ENCODE measurements around the gene SLC40A1. TPM values are rescaled to one million over a fixed set of nuclear protein-coding genes. Genes with fewer than 3 reads are reported as not detected.

Gene SLC40A1
- total and polyA plus RNA-seq, 7 donors = 34.9 to 280 (median 52.1) TPM

DNA sequence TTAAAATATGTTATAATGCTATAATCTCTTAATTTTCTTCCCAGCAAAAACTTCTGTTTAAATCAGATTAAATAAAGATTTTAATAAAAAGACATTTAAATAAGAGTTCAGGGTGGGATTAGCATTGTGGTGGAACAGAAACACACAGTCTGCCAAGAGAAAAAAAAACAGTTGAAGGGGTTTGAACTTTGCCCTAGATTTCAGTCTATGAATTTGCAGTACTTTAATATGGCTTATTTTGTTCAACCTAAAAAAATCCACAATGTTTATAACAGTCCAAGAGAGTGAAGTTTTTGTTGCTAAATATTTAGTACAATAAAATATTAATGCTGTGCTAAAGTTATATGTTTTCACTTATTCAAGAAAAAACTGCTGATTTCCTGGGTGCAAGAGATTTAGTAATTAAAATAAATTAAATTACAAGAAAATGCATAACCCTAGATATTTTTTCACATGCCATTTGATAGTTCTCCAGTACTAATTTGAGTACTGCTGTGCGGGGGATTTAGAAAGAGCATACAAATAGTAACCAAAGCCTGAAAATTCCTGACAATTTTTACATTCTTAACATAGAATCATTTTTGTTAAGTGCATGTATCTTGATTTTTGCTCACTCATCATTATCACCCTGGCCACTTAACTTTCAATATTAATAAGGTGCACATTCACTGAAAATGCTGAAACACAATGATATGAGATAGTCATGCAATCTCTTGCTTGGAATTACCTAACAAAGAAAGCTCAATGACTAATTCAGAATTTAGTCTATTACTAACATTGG is 52.6 kb downstream of the SLC40A1 start:
- intact Hi-C loops (cut with DNase I) = no loop called here
- TF ChIP-seq, protein P1, sequence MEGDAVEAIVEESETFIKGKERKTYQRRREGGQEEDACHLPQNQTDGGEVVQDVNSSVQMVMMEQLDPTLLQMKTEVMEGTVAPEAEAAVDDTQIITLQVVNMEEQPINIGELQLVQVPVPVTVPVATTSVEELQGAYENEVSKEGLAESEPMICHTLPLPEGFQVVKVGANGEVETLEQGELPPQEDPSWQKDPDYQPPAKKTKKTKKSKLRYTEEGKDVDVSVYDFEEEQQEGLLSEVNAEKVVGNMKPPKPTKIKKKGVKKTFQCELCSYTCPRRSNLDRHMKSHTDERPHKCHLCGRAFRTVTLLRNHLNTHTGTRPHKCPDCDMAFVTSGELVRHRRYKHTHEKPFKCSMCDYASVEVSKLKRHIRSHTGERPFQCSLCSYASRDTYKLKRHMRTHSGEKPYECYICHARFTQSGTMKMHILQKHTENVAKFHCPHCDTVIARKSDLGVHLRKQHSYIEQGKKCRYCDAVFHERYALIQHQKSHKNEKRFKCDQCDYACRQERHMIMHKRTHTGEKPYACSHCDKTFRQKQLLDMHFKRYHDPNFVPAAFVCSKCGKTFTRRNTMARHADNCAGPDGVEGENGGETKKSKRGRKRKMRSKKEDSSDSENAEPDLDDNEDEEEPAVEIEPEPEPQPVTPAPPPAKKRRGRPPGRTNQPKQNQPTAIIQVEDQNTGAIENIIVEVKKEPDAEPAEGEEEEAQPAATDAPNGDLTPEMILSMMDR (IDR thresholded peaks at IDR 0.05) = no peak
- TF ChIP-seq POLR2A (IDR thresholded peaks at IDR 0.05) = no peak
- TF ChIP-seq POLR2AphosphoS5 (IDR thresholded peaks at IDR 0.05) = no peak
- no peak for TF ChIP-seq EP300 (IDR thresholded peaks at IDR 0.05)
- H3K27ac ChIP-seq = no peak overlapping the region

GRCh38 chr2:189527041-189527750 is 53.4 kb downstream of the SLC40A1 start:
- no peaks in the 10 kb centered on the region for H3K27me3 ChIP-seq
- WGBS, 2 donors = 68 to 78% methylated on average over 13 of the region's 13 CpGs
- peaks cover 0 to 11% (median 0%) of the 10 kb centered on the region in 4 donors for H3K4me1 ChIP-seq
- no peak for TF ChIP-seq POLR2A (IDR thresholded peaks at IDR 0.05)
- no peak for TF ChIP-seq POLR2AphosphoS5 (IDR thresholded peaks at IDR 0.05)
- TF ChIP-seq EP300 (IDR thresholded peaks at IDR 0.05) = no peak
- TF ChIP-seq, protein P1 (IDR thresholded peaks at IDR 0.05) = no peak
- no peaks in the 10 kb centered on the region for H3K9me3 ChIP-seq
- no peak overlapping the region for H3K27ac ChIP-seq
- no peaks in the 10 kb centered on the region for H3K36me3 ChIP-seq
- H3K4me3 ChIP-seq = no peak overlapping the region
- intact Hi-C loops (cut with DNase I) = no loop called here
- no peak for DNase-seq

More for the DNA sequence above, 52.6 kb downstream of the SLC40A1 start:
- WGBS, 2 donors = 77 to 94% methylated on average over 1 of the region's 1 CpG
- no peaks in the 10 kb centered on the region for H3K9me3 ChIP-seq
- no peaks in the 10 kb centered on the region for H3K27me3 ChIP-seq
- H3K36me3 ChIP-seq = no peaks in the 10 kb centered on the region
- DNase-seq = no peak
- peaks cover 0 to 4% (median 0%) of the 10 kb centered on the region in 4 donors for H3K4me1 ChIP-seq
- no peak overlapping the region for H3K4me3 ChIP-seq

- no peak overlapping the region for H3K4me3 ChIP-seq
- peaks cover 0 to 15% (median 0%) of the 10 kb centered on the region in 4 donors for H3K4me1 ChIP-seq
- no peak for DNase-seq
- TF ChIP-seq EP300 (IDR thresholded peaks at IDR 0.05) (no peak), POLR2AphosphoS5 (IDR thresholded peaks at IDR 0.05) (no peak)
- intact Hi-C loops (cut with DNase I) = no loop called here
- no peak overlapping the region for H3K27ac ChIP-seq
- H3K27me3 ChIP-seq = no peaks in the 10 kb centered on the region
- H3K9me3 ChIP-seq = no peaks in the 10 kb centered on the region
- 83 to 90% methylated on average over 2 of the region's 2 CpGs for WGBS, 2 donors
- no peaks in the 10 kb centered on the region for H3K36me3 ChIP-seq
Measured at GRCh38 chr2:189526241-189526640, 54.3 kb downstream of the SLC40A1 start.

DNA sequence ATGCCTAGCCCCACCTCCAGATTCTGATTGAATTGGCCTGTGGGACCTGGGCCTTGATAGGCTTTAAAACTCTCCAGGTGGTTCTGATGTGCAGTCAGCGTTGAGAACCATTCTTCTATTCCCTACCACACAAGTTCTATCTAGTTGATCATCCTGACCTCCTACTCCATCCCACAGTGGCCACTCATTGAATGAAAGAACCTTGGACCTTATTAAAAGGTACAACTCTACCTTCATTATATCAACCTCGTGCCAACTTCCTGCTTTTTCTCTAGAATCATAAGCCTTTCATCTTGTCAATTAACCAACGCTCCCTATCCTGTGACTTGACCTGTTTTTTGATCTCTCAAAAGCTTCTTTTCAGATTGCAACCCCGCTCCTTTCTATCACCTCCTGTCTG is 55.8 kb downstream of the SLC40A1 start:
- Histone ChIP-seq H3K9me3 (no peaks in the 10 kb centered on the region), H3K4me3 (no peak overlapping the region), H3K27me3 (no peaks in the 10 kb centered on the region), H3K36me3 (no peaks in the 10 kb centered on the region), H3K27ac (no peak overlapping the region), H3K4me1 (peaks cover 0 to 15% (median 2%) of the 10 kb centered on the region in 4 donors)
- no peak for TF ChIP-seq POLR2A (IDR thresholded peaks at IDR 0.05)
- TF ChIP-seq, protein P1 (IDR thresholded peaks at IDR 0.05) = no peak
- TF ChIP-seq POLR2AphosphoS5 (IDR thresholded peaks at IDR 0.05) = no peak
- no peak for TF ChIP-seq EP300 (IDR thresholded peaks at IDR 0.05)
- intact Hi-C loops (cut with DNase I) = no loop called here
- 30 to 67% methylated on average over 4 of the region's 4 CpGs for WGBS, 2 donors
- no peak for DNase-seq

DNA sequence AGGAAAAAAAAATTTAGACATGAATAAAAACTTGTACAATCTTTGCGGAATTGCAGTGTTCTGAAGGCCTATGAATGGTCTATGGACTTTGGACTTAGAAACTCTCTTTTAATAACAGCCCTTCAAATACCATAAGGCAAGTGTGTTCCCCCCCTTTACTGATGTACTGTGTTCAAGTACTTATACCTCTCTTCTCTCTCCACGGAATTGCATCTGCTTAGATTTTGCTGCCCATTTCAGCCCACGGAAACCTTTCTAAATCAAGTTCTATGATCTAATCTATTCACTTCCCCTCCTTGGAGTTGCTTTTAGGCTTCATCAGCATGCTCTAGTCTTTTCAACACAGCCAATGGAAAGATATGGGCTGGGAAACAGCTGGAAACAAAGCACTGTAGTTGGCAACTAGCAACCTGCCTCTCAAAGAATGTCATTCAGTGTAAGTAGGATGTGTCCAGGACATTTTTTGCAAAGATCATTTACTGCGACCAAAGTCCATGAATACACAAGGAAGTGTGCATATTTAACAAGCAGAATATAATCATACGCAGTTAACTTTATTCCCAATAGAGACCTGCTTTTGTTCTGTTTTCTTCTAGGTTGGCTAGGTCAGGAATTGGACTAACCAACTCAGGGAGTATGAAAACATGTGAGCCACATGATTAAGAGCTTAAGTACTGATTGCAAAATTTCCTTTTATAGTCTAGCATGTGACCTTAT is 58.0 kb downstream of the SLC40A1 start:
- intact Hi-C loops (cut with DNase I) = no loop called here
- no peaks in the 10 kb centered on the region for H3K27me3 ChIP-seq
- H3K4me1 ChIP-seq = peaks cover 0 to 15% (median 2%) of the 10 kb centered on the region in 4 donors
- peak overlapping the region in 2 of 4 donors; percentile 10 to 36 for H3K27ac ChIP-seq
- 15 to 61% methylated on average over 5 of the region's 5 CpGs for WGBS, 2 donors
- H3K36me3 ChIP-seq = no peaks in the 10 kb centered on the region
- DNase-seq = no peak
- H3K4me3 ChIP-seq = no peak overlapping the region
- TF ChIP-seq, protein P1 (IDR thresholded peaks at IDR 0.05) = no peak
- no peak for TF ChIP-seq POLR2A (IDR thresholded peaks at IDR 0.05)
- TF ChIP-seq EP300 (IDR thresholded peaks at IDR 0.05) = no peak
- TF ChIP-seq POLR2AphosphoS5 (IDR thresholded peaks at IDR 0.05) = no peak
- no peaks in the 10 kb centered on the region for H3K9me3 ChIP-seq

All from sigmoid colon (tissue), 7 donors.